ENCODE measurements around the gene SETD3.
A peak's percentile ranks its signal among the peaks of the same experiment; 100 is the strongest.

- TF ChIP-seq CTCF (conservative IDR thresholded peaks at IDR 0.05; ENCODE audit: low read depth in 2 of 2), result peak; percentile 53 to 62
- no peak for TF ChIP-seq EZH2 (IDR thresholded peaks at IDR 0.05; ENCODE audit: low read depth, unreplicated experiment)
- TF ChIP-seq POLR2AphosphoS5 (IDR thresholded peaks at IDR 0.05; ENCODE audit: low read depth), result no peak
- TF ChIP-seq CREB1 (CRISPR knock-in tag; IDR thresholded peaks at IDR 0.05; ENCODE audit: low read depth), result no peak
- no peak for TF ChIP-seq REST (IDR thresholded peaks at IDR 0.05; ENCODE audit: unreplicated experiment)
- no peak for TF ChIP-seq JUNB (IDR thresholded peaks at IDR 0.05; ENCODE audit: unreplicated experiment)
- TF ChIP-seq ETS1 (IDR thresholded peaks at IDR 0.05), result no peak
- no peak for TF ChIP-seq EZH2phosphoT487 (IDR thresholded peaks at IDR 0.05; ENCODE audit: unreplicated experiment)
- no peak for TF ChIP-seq ZNF114 (CRISPR knock-in tag; IDR thresholded peaks at IDR 0.05)
These were observed 39.3 kb downstream of the SETD3 start for GRCh38 chr14:99441157-99441870.
